Chondrocyte (in vitro differentiated cells): ENCODE results near the gene TNIK. TPM values are rescaled to one million over a fixed set of nuclear protein-coding genes. Genes with fewer than 3 reads are reported as not detected.
"Not testable (repeated sequence)": the region's sequence is repeated elsewhere in the genome, so short reads cannot be mapped to it uniquely, and the experiment has no call there.

Experiments used
- DNase-seq: peaks from one replicate; pipeline ENCODE4 v3.0.0; 2021; ENCODE audit warnings: mixed read lengths, low spot score
- H3K27ac Mint-ChIP-seq: one replicate; pipeline ENCODE4 v1.8.0; 2021; ENCODE audit warnings: mild to moderate bottlenecking, moderate library complexity, mixed read lengths; ENCODE audit not compliant: unreplicated experiment
- H3K27me3 Mint-ChIP-seq: 2 replicates; pipeline ENCODE4 v1.8.0; 2021; ENCODE audit warnings: low read depth, mixed read lengths
- H3K36me3 Mint-ChIP-seq: 2 replicates; pipeline ENCODE4 v1.8.0; 2021; ENCODE audit warnings: low read depth, mixed read lengths
- H3K4me1 Mint-ChIP-seq: 2 replicates; pipeline ENCODE4 v1.8.0; 2021; ENCODE audit warnings: low read depth, mild to moderate bottlenecking, mixed read lengths
- H3K4me3 Mint-ChIP-seq: one replicate; pipeline ENCODE4 v1.8.0; 2021; ENCODE audit warnings: mild to moderate bottlenecking, moderate library complexity, mixed read lengths; ENCODE audit not compliant: unreplicated experiment
- H3K9me3 Mint-ChIP-seq: 2 replicates; pipeline ENCODE4 v1.8.0; 2021; ENCODE audit warnings: low read depth, mixed read lengths
- CTCF ChIP-seq: fragments of 200-600 bp; sonication (generic); IDR thresholded peaks from 2 replicates; pipeline ENCODE4 v1.5.0; 2021; ENCODE audit warnings: antibody characterized with exemption, mild to moderate bottlenecking, moderate library complexity
- total RNA-seq: library from RNA; stranded (reverse); gene quantifications from 3 replicates; pipeline ENCODE4 v1.2.1, GENCODE V29; 2021

Gene TNIK
- total RNA-seq, 1 donor from 2014 or later = 17.5 TPM

- Mint-ChIP-seq H3K9me3 (no peaks in the 10 kb centered on the region), H3K27ac (no peak overlapping the region), H3K4me1 (peaks cover 44% of the 10 kb centered on the region), H3K36me3 (no peaks in the 10 kb centered on the region), H3K4me3 (no peak overlapping the region), H3K27me3 (no peaks in the 10 kb centered on the region)
- no peak for TF ChIP-seq CTCF
- no peak for DNase-seq
Measured at GRCh38 chr3:171297207-171297606, 163.0 kb downstream of the TNIK start.

- no peak overlapping the region for H3K4me3 Mint-ChIP-seq
- H3K27me3 Mint-ChIP-seq = no peaks in the 10 kb centered on the region
- no peaks in the 10 kb centered on the region for H3K9me3 Mint-ChIP-seq
- no peak for DNase-seq
- no peak for TF ChIP-seq CTCF
- H3K36me3 Mint-ChIP-seq = no peaks in the 10 kb centered on the region
- peaks cover 39% of the 10 kb centered on the region for H3K4me1 Mint-ChIP-seq
- H3K27ac Mint-ChIP-seq = peak overlapping the region; percentile 85
Measured at GRCh38 chr3:171295484-171296373, 164.5 kb downstream of the TNIK start.

GRCh38 chr3:171293142-171293782 is 166.9 kb downstream of the TNIK start:
- Mint-ChIP-seq H3K4me1 (peaks cover 50% of the 10 kb centered on the region), H3K27me3 (no peaks in the 10 kb centered on the region), H3K27ac (no peak overlapping the region), H3K9me3 (no peaks in the 10 kb centered on the region), H3K4me3 (no peak overlapping the region), H3K36me3 (no peaks in the 10 kb centered on the region)
- DNase-seq = no peak
- TF ChIP-seq CTCF = no peak

- Mint-ChIP-seq H3K9me3 (no peaks in the 10 kb centered on the region), H3K4me3 (no peak overlapping the region), H3K27me3 (no peaks in the 10 kb centered on the region), H3K4me1 (peaks cover 48% of the 10 kb centered on the region), H3K27ac (no peak overlapping the region), H3K36me3 (no peaks in the 10 kb centered on the region)
- DNase-seq = no peak
- no peak for TF ChIP-seq CTCF
Measured at GRCh38 chr3:171290680-171291079, 169.5 kb downstream of the TNIK start.

GRCh38 chr3:171289291-171289690 is 170.9 kb downstream of the TNIK start:
- no peaks in the 10 kb centered on the region for H3K9me3 Mint-ChIP-seq
- no peaks in the 10 kb centered on the region for H3K27me3 Mint-ChIP-seq
- no peak for TF ChIP-seq CTCF
- no peak for DNase-seq
- no peaks in the 10 kb centered on the region for H3K36me3 Mint-ChIP-seq
- peaks cover 51% of the 10 kb centered on the region for H3K4me1 Mint-ChIP-seq
- H3K27ac Mint-ChIP-seq = peak overlapping the region; percentile 42
- H3K4me3 Mint-ChIP-seq = no peak overlapping the region

GRCh38 chr3:171287761-171288160 is 172.4 kb downstream of the TNIK start:
- H3K4me3 Mint-ChIP-seq, H3K27me3 Mint-ChIP-seq, H3K27ac Mint-ChIP-seq, DNase-seq, H3K9me3 Mint-ChIP-seq, H3K36me3 Mint-ChIP-seq: not testable (repeated sequence)
- peaks cover 64% of the 10 kb centered on the region for H3K4me1 Mint-ChIP-seq
